GM23338 (cell line): ENCODE results near the gene PIGR.

Source experiments
- EZH2 ChIP-seq: fragments of 200-600 bp; sonication (generic); IDR thresholded peaks from one replicate; pipeline ENCODE4 v1.8.0; 2017; ENCODE audit warnings: antibody characterized with exemption, mild to moderate bottlenecking, low read depth; ENCODE audit not compliant: unreplicated experiment
- EZH2phosphoT487 ChIP-seq: fragments of 200-600 bp; sonication (generic); IDR thresholded peaks from one replicate; pipeline ENCODE4 v1.8.1; 2018; ENCODE audit warnings: antibody characterized with exemption; ENCODE audit not compliant: unreplicated experiment
- JUNB ChIP-seq: IDR thresholded peaks from one replicate; pipeline ENCODE4 v1.6.1; 2016; ENCODE audit warnings: antibody characterized with exemption; ENCODE audit not compliant: unreplicated experiment
- POLR2AphosphoS5 ChIP-seq: IDR thresholded peaks from 2 replicates; pipeline ENCODE4 v1.6.1; 2016; ENCODE audit warnings: antibody characterized with exemption, low read depth
- TF ChIP-seq, protein P1 (sequence below), 2 experiments: fragments of 200-600 bp in 1 of 2; sonication (generic) in 1 of 2; conservative IDR thresholded peaks; 2 replicates each; pipeline versions ENCODE4 v1.5.1 to v1.6.1; 2016 to 2017; ENCODE audit warnings: antibody characterized with exemption in 2 of 2, low read depth in 2 of 2, mild to moderate bottlenecking in 2 of 2, moderate library complexity in 1 of 2
- TF ChIP-seq, protein P2 (sequence below): IDR thresholded peaks from one replicate; pipeline ENCODE4 v1.6.1; 2018; ENCODE audit warnings: antibody characterized with exemption; ENCODE audit not compliant: unreplicated experiment

DNA sequence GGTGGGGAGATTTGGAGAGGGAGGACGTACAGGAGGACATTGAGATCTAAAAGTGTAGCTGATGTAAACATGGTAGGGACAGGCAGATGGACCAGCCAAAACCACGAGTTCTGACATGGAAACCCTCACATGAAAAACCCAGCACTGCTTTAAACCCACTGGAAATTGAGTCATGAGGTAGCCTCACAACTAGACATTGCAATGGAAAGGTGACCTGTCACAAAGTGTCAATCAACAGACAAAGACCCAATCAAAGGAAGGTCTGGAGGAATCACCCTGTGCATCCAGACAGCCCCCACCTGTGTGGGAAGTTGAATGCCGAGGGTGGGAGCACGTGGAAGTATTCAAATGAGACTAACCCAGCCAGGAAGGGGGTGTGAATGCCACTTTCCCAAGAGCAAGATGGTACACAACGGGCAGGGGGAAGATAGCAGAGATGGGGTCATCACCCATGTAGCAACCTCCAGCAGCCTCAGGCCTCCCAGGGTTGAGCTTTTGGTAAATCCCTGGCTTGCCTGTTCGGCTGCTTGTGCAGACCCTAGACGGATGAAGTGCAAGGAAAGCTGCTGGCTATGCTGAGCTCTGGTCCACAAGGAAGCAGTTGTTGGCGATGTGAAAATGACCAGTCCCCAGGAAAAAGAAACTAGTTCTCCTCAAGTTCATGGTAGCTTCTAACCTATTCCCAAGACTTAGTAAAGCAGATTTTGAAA lies 30.1 kb downstream of the PIGR start:
- TF ChIP-seq, protein P1, sequence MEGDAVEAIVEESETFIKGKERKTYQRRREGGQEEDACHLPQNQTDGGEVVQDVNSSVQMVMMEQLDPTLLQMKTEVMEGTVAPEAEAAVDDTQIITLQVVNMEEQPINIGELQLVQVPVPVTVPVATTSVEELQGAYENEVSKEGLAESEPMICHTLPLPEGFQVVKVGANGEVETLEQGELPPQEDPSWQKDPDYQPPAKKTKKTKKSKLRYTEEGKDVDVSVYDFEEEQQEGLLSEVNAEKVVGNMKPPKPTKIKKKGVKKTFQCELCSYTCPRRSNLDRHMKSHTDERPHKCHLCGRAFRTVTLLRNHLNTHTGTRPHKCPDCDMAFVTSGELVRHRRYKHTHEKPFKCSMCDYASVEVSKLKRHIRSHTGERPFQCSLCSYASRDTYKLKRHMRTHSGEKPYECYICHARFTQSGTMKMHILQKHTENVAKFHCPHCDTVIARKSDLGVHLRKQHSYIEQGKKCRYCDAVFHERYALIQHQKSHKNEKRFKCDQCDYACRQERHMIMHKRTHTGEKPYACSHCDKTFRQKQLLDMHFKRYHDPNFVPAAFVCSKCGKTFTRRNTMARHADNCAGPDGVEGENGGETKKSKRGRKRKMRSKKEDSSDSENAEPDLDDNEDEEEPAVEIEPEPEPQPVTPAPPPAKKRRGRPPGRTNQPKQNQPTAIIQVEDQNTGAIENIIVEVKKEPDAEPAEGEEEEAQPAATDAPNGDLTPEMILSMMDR (conservative IDR thresholded peaks at IDR 0.05; ENCODE audit: low read depth in 2 of 2) = no peak
- TF ChIP-seq EZH2 (no peak), POLR2AphosphoS5 (no peak), EZH2phosphoT487 (no peak), JUNB (no peak)
- TF ChIP-seq, protein P2, sequence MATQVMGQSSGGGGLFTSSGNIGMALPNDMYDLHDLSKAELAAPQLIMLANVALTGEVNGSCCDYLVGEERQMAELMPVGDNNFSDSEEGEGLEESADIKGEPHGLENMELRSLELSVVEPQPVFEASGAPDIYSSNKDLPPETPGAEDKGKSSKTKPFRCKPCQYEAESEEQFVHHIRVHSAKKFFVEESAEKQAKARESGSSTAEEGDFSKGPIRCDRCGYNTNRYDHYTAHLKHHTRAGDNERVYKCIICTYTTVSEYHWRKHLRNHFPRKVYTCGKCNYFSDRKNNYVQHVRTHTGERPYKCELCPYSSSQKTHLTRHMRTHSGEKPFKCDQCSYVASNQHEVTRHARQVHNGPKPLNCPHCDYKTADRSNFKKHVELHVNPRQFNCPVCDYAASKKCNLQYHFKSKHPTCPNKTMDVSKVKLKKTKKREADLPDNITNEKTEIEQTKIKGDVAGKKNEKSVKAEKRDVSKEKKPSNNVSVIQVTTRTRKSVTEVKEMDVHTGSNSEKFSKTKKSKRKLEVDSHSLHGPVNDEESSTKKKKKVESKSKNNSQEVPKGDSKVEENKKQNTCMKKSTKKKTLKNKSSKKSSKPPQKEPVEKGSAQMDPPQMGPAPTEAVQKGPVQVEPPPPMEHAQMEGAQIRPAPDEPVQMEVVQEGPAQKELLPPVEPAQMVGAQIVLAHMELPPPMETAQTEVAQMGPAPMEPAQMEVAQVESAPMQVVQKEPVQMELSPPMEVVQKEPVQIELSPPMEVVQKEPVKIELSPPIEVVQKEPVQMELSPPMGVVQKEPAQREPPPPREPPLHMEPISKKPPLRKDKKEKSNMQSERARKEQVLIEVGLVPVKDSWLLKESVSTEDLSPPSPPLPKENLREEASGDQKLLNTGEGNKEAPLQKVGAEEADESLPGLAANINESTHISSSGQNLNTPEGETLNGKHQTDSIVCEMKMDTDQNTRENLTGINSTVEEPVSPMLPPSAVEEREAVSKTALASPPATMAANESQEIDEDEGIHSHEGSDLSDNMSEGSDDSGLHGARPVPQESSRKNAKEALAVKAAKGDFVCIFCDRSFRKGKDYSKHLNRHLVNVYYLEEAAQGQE = no peak
